BLaER1 treated with 17β-estradiol and CSF1 and Interleukin-3, amounts not matched to agents 10 nM and 100 nM (cell line): ENCODE measurements around the gene NECTIN2.

ENCODE experiments used
- H3K27ac ChIP-seq, 11 experiments: shearing (Covaris generic); formaldehyde crosslinking; 2 replicates each; pipeline ENCODE4 v1.8.1; 2022
- H3K27me3 ChIP-seq, 11 experiments: shearing (Covaris generic); formaldehyde crosslinking; 2 replicates each; pipeline ENCODE4 v1.8.1; 2022
- H3K36me3 ChIP-seq, 11 experiments: shearing (Covaris generic); formaldehyde crosslinking; 2 replicates each; pipeline ENCODE4 v1.8.1; 2022
- H3K4me1 ChIP-seq, 10 experiments: shearing (Covaris generic); formaldehyde crosslinking; 2 replicates each; pipeline ENCODE4 v1.8.1; 2022
- H3K4me2 ChIP-seq, 11 experiments: shearing (Covaris generic); formaldehyde crosslinking; 2 replicates each; pipeline ENCODE4 v1.8.1; 2022
- H3K4me3 ChIP-seq, 10 experiments: shearing (Covaris generic); formaldehyde crosslinking; 2 replicates each; pipeline ENCODE4 v1.8.1; 2022
- H3K9ac ChIP-seq, 11 experiments: shearing (Covaris generic); formaldehyde crosslinking; 2 replicates each; pipeline ENCODE4 v1.8.1; 2022
- H3K9me3 ChIP-seq, 11 experiments: shearing (Covaris generic); formaldehyde crosslinking; replicated peaks in 1 of 11; 2 replicates each; pipeline ENCODE4 v1.8.1; 2022
- H4K20me1 ChIP-seq, 11 experiments: shearing (Covaris generic); formaldehyde crosslinking; 2 replicates each; pipeline ENCODE4 v1.8.1; 2022
- Cebpa-rat ChIP-seq, 11 experiments: shearing (Covaris generic); IDR thresholded peaks; 2 replicates each; pipeline ENCODE4 v1.8.1; 2022

Gene NECTIN2

DNA sequence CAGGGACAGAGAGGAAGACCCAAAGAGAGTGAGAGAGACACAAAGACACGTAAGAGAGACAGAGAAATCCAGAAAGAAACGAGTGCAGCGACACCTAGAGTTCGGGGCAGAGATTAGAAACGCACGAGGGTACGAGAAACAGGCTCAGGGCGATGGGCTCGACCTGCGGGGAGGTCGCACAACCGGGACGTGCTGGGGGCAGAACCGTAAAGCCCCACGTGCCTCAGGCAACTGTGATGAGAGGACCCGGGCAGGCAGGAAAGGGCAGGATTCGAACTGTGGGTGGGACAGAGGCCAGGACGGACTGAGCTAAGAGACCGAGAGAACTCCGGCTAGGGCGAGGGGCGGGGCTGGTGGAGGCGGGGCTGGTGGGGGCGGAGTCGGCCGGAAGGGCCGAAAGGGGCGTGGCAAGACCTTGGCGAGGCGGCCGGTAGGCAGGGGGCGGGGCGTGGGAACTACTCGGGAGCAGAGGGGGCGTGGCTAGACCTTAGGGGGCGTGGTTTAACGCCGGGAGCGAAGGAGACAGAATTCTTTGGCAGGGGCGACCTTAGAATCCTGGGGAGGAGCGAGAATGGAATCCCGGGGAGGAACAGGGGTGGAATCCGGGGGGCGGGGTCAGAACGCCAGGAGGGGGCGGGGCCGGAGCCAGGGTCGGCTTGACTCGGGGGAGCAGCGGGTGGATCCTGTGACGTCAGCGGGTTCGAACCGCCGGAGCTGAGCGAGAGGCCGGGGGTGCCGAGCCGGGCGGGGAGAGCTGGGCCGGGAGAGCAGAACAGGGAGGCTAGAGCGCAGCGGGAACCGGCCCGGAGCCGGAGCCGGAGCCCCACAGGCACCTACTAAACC is at the start of gene NECTIN2:
Gene NECTIN2 (plus strand): TSS at position 686 of the 843 bp plus-strand sequence. CDS start 229 bp downstream, outside the sequence.
- peak within 1 kb of the TSS; percentile 88 to 99 (median 96) for H3K4me3 ChIP-seq
- H3K4me1 ChIP-seq: peaks cover 40 to 55% (median 46%) of the 10 kb centered on the region in 10 experiments
- no peaks in the 10 kb centered on the region for H3K9me3 ChIP-seq
- H4K20me1 ChIP-seq: peaks cover 10 to 39% (median 27%) of the 10 kb centered on the region in 11 experiments; a peak in 19 of 22 replicates
- H3K4me2 ChIP-seq: peak within 1 kb of the TSS; percentile 88 to 100 (median 99)
- peak within 1 kb of the TSS; percentile 92 to 99 (median 95) for H3K27ac ChIP-seq
- TF ChIP-seq Cebpa-rat (IDR thresholded peaks at IDR 0.05): no peak
- H3K36me3 ChIP-seq: peaks cover 0 to 5% (median 0%) of the 10 kb centered on the region in 11 experiments; a peak in 2 of 22 replicates
- H3K27me3 ChIP-seq: no peaks in the 10 kb centered on the region
- H3K9ac ChIP-seq: peak within 1 kb of the TSS; percentile 96 to 100 (median 98)

GRCh38 chr19:44796701-44797115 is 49.4 kb upstream of the NECTIN2 start:
- peak overlapping the region; percentile 41 to 74 (median 59); a peak in 19 of 22 replicates for H3K27ac ChIP-seq
- H4K20me1 ChIP-seq: no peaks in the 10 kb centered on the region
- peaks cover 0 to 18% (median 0%) of the 10 kb centered on the region in 11 experiments; a peak in 7 of 22 replicates for H3K27me3 ChIP-seq
- TF ChIP-seq Cebpa-rat (IDR thresholded peaks at IDR 0.05): no peak
- H3K4me3 ChIP-seq: peak overlapping the region in 3 of 10 experiments; percentile 7 to 13 (median 12); a peak in 2 of 20 replicates
- H3K9me3 ChIP-seq: no peaks in the 10 kb centered on the region; a peak in 2 of 22 replicates
- H3K9ac ChIP-seq: peak overlapping the region; percentile 0 to 66 (median 52); a peak in 14 of 22 replicates
- H3K4me2 ChIP-seq: peak overlapping the region; percentile 60 to 93 (median 77)
- peaks cover 30 to 91% (median 84%) of the 10 kb centered on the region in 10 experiments for H3K4me1 ChIP-seq
- no peaks in the 10 kb centered on the region for H3K36me3 ChIP-seq

DNA sequence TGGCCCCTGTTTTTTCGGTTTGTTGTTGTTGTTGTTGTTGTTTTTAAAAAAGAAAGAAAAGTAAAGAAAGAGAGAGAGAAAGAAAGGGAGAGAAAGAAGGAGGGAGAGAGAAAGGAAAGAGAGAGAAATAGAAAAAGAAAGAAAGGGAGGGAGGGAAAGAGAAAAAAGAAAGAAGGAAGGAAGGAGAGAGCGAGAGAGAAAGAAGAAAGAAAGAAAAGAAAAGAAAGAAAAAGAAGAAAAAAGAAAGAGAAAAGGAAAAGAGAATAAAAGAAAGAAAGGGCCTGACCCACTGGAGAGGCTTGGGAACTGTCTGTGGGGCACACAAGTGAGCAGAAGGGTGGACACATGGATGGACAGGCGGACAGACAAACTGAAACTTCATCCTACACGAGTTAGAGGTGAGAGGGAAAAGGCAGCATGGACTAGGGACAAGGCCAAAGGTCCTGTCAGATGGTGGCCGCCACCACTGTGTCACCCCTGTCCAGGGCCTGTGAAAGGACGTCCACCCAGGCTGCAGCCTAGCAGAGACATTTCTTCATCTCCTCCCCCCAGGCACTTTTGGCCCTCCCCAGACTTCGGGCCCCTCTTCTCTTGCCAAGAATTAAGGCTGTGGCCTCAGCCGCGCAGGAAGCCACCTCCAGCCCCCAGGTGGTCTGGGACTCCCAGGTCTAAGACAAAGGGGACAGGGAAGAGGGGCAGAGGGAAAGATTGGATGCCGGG is 46.3 kb upstream of the NECTIN2 start:
- no peak for TF ChIP-seq Cebpa-rat (IDR thresholded peaks at IDR 0.05)
- Histone ChIP-seq H3K27me3 (no peaks in the 10 kb centered on the region), H4K20me1 (no peaks in the 10 kb centered on the region), H3K9ac (peak overlapping the region in 7 of 11 experiments; percentile 23 to 52 (median 42); a peak in 9 of 22 replicates), H3K27ac (peak overlapping the region in 9 of 11 experiments; percentile 37 to 69 (median 60); a peak in 17 of 22 replicates), H3K4me1 (peaks cover 22 to 71% (median 68%) of the 10 kb centered on the region in 10 experiments), H3K9me3 (no peaks in the 10 kb centered on the region; a peak in 2 of 22 replicates), H3K4me2 (peak overlapping the region; percentile 22 to 93 (median 77); a peak in 19 of 22 replicates), H3K4me3 (no peak overlapping the region), H3K36me3 (no peaks in the 10 kb centered on the region)

GRCh38 chr19:44800461-44800860 is 45.6 kb upstream of the NECTIN2 start:
- Histone ChIP-seq H3K9me3 (no peaks in the 10 kb centered on the region), H3K4me2 (peak overlapping the region; percentile 22 to 93 (median 68); a peak in 18 of 22 replicates), H3K4me3 (no peak overlapping the region), H3K4me1 (peaks cover 20 to 64% (median 61%) of the 10 kb centered on the region in 10 experiments), H3K27me3 (no peaks in the 10 kb centered on the region), H3K9ac (peak overlapping the region in 5 of 11 experiments; percentile 23 to 52 (median 49); a peak in 7 of 22 replicates), H3K27ac (peak overlapping the region in 9 of 11 experiments; percentile 37 to 69 (median 60); a peak in 16 of 22 replicates), H4K20me1 (no peaks in the 10 kb centered on the region), H3K36me3 (no peaks in the 10 kb centered on the region)
- TF ChIP-seq Cebpa-rat (IDR thresholded peaks at IDR 0.05): no peak

DNA sequence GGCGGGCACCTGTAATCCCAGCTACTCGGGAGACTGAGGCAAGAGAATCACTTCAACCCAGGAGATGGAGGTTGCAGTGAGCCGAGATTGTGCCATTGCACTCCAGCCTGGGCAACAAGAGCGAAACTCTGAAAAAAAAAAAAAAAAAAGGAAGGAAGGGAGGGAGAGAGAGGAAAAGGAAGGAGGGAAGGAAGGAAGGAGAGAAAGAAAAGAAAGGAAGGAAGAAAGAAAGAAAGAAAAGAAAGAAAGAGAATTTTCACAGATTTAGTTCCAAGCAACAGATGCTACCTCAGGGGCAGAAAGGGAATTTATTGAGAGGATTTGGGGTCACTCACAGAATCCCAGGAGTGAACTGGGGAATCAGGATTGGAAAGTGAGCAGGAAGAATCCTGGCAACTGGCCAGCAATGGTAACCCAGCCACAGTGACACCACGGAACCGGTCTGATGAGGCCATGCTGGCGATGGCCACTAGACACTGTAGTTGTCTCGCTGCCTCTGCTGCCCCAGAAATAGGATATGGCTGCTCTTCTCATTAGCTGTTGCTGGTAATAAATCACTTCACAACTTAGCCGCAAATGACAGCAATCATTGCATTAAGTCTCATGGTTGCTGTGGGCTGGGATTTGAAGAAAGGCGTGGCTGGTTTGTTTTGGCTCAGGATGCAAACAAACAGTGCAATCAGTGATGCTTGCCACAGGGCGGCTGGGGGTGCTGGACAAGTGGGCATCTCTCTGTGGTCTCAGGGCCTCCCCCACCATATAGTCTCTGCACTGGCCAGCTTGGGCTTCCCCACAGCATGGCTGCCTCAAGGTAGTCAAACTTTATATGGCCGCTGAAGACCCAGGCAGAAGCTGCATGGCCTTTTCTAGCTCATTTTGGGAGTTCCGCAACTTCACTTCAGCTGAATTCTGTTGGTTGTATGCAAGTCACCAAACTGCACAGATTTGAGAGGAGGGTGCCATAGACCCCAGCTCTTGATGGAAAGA is 42.4 kb upstream of the NECTIN2 start:
- Histone ChIP-seq H3K4me3 (no peak overlapping the region), H3K9ac (no peak overlapping the region), H3K27me3 (no peaks in the 10 kb centered on the region), H3K4me1 (peaks cover 13 to 48% (median 39%) of the 10 kb centered on the region in 10 experiments), H4K20me1 (no peaks in the 10 kb centered on the region), H3K36me3 (no peaks in the 10 kb centered on the region), H3K4me2 (peak overlapping the region in 3 of 11 experiments; percentile 18 to 32 (median 20); a peak in 2 of 22 replicates), H3K27ac (no peak overlapping the region), H3K9me3 (no peaks in the 10 kb centered on the region)
- TF ChIP-seq Cebpa-rat (IDR thresholded peaks at IDR 0.05): no peak

- H3K27ac ChIP-seq: no peak overlapping the region
- no peaks in the 10 kb centered on the region for H3K9me3 ChIP-seq
- H3K9ac ChIP-seq: no peak overlapping the region
- no peaks in the 10 kb centered on the region; a peak in 2 of 22 replicates for H3K27me3 ChIP-seq
- H3K4me1 ChIP-seq: peaks cover 19 to 40% (median 32%) of the 10 kb centered on the region in 10 experiments
- no peaks in the 10 kb centered on the region for H3K36me3 ChIP-seq
- no peaks in the 10 kb centered on the region for H4K20me1 ChIP-seq
- H3K4me2 ChIP-seq: no peak overlapping the region
- TF ChIP-seq Cebpa-rat (IDR thresholded peaks at IDR 0.05): no peak
- H3K4me3 ChIP-seq: no peak overlapping the region
Measured at GRCh38 chr19:44806291-44806690, 39.8 kb upstream of the NECTIN2 start.

- H3K27ac ChIP-seq: no peak overlapping the region
- H3K27me3 ChIP-seq: no peaks in the 10 kb centered on the region; a peak in 2 of 22 replicates
- H3K36me3 ChIP-seq: no peaks in the 10 kb centered on the region
- H4K20me1 ChIP-seq: no peaks in the 10 kb centered on the region
- H3K4me3 ChIP-seq: no peak overlapping the region
- TF ChIP-seq Cebpa-rat (IDR thresholded peaks at IDR 0.05): no peak
- no peaks in the 10 kb centered on the region for H3K9me3 ChIP-seq
- peak overlapping the region in 1 of 11 experiments; percentile 96; a peak in 1 of 22 replicates for H3K4me2 ChIP-seq
- H3K9ac ChIP-seq: no peak overlapping the region
- peaks cover 19 to 40% (median 32%) of the 10 kb centered on the region in 10 experiments for H3K4me1 ChIP-seq
Measured at GRCh38 chr19:44807162-44807561, 38.9 kb upstream of the NECTIN2 start.
